Endothelial cell of umbilical vein (primary cell): ENCODE measurements around the gene SYNE1. TPM values are rescaled to one million over a fixed set of nuclear protein-coding genes. Genes with fewer than 3 reads are reported as not detected.

Experiments used
- BruUV-seq: library from RNA; stranded (reverse); fragments of 400-500 nt; replicated peaks from 2 replicates; lab custom pipeline; 2021; lab: Mats Ljungman, UMichigan
- CTCF ChIA-PET: fragments of 300-600, 350-600 bp; sonication (Branson Sonifier 250); formaldehyde crosslinking; loops from one replicate; lab custom pipeline; 2021; ENCODE audit warnings: antibody characterized with exemption, inconsistent platforms; lab: Charles Lee
- POLR2A ChIA-PET: fragments of 300-600, 350-600 bp; sonication (Branson Sonifier 250); formaldehyde crosslinking; loops from one replicate; lab custom pipeline; 2021; ENCODE audit warnings: antibody characterized with exemption, inconsistent platforms; lab: Charles Lee
- DNase-seq: peaks from one replicate; pipeline ENCODE4 v3.0.0-alpha.2; 2011; ENCODE audit warnings: low read depth, low spot score
- FAIRE-seq: peaks from 2 replicates; lab custom pipeline; 2011; peaks lifted over from hg19 to GRCh38; lab: Jason Lieb, UNC
- H2AFZ ChIP-seq: 2 replicates; pipeline ENCODE4 v1.6.0; 2012; ENCODE audit warnings: low read depth, low read length, control low read depth, inconsistent platforms
- H3K27ac ChIP-seq: 2 replicates; pipeline ENCODE4 v1.5.1; 2011; ENCODE audit warnings: low read depth, mild to moderate bottlenecking, control low read depth, low read length, moderate library complexity; ENCODE audit not compliant: insufficient read depth
- H3K27me3 ChIP-seq, 2 experiments: 2 replicates each; pipeline versions ENCODE4 v1.6.0 to v1.6.1; 2011; ENCODE audit warnings: low read length in 2 of 2, mixed read lengths in 1 of 2; ENCODE audit not compliant: control insufficient read depth in 2 of 2, insufficient read depth in 2 of 2
- H3K36me3 ChIP-seq, 2 experiments: 2 replicates in 1 of 2; 3 replicates in 1 of 2; pipeline ENCODE4 v1.5.1; 2011; ENCODE audit warnings: low read length in 2 of 2, mild to moderate bottlenecking in 1 of 2, moderate library complexity in 1 of 2; ENCODE audit not compliant: control insufficient read depth in 2 of 2, insufficient read depth in 2 of 2; ENCODE audit errors: extremely low read depth in 1 of 2
- H3K4me1 ChIP-seq: 3 replicates; pipeline ENCODE4 v1.5.1; 2011; ENCODE audit warnings: mild to moderate bottlenecking, low read length; ENCODE audit not compliant: control insufficient read depth, insufficient read depth; ENCODE audit errors: extremely low read depth
- H3K4me2 ChIP-seq: 2 replicates; pipeline ENCODE4 v1.6.1; 2011; ENCODE audit warnings: low read length, control low read depth, mixed read lengths; ENCODE audit not compliant: insufficient read depth
- H3K4me3 ChIP-seq, 3 experiments: fragments of 200-600 bp in 1 of 3; sonication (generic), shearing (Covaris generic) in 1 of 3; replicated peaks in 1 of 3; 2 replicates each; pipeline ENCODE4 v1.5.1; 2011 to 2016; ENCODE audit warnings: control low read depth in 3 of 3, low read length in 3 of 3, mild to moderate bottlenecking in 2 of 3, inconsistent platforms in 1 of 3, low read depth in 1 of 3, moderate library complexity in 1 of 3; ENCODE audit not compliant: insufficient read depth in 1 of 3
- H3K79me2 ChIP-seq: 2 replicates; pipeline ENCODE4 v1.6.0; 2012; ENCODE audit warnings: low read length, inconsistent platforms; ENCODE audit not compliant: control insufficient read depth, insufficient read depth
- H3K9ac ChIP-seq: replicated peaks from 2 replicates; pipeline ENCODE3; 2011; ENCODE audit warnings: low read length, control low read depth; ENCODE audit not compliant: insufficient read depth; ENCODE audit errors: extremely low read depth
- H3K9me1 ChIP-seq: replicated peaks from 3 replicates; pipeline ENCODE4 v1.6.0; 2011; ENCODE audit warnings: mild to moderate bottlenecking, low read length; ENCODE audit not compliant: control insufficient read depth, insufficient read depth; ENCODE audit errors: extremely low read depth
- H3K9me3 ChIP-seq: replicated peaks from 2 replicates; pipeline ENCODE4 v1.5.1; 2012; ENCODE audit warnings: low read length, inconsistent platforms; ENCODE audit not compliant: control insufficient read depth, insufficient read depth
- H4K20me1 ChIP-seq: replicated peaks from 2 replicates; pipeline ENCODE3; 2011; ENCODE audit warnings: mild to moderate bottlenecking, low read length; ENCODE audit not compliant: control insufficient read depth, insufficient read depth; ENCODE audit errors: extremely low read depth
- CTCF ChIP-seq, 2 donors: IDR thresholded peaks; 1 replicate in 1 of 2; 2 replicates in 1 of 2; pipeline ENCODE4 v1.5.1; 2011; ENCODE audit warnings: low read length in 2 of 2, mild to moderate bottlenecking in 2 of 2, moderate library complexity in 2 of 2, control low read depth in 1 of 2, inconsistent platforms in 1 of 2, low read depth in 1 of 2; ENCODE audit not compliant: insufficient read depth in 1 of 2; ENCODE audit errors: extremely low read depth in 1 of 2
- EZH2 ChIP-seq: IDR thresholded peaks from 2 replicates; pipeline ENCODE4 v1.6.1; 2012; ENCODE audit warnings: borderline replicate concordance, low read depth, mild to moderate bottlenecking, moderate library complexity, low read length, inconsistent platforms; ENCODE audit not compliant: severe bottlenecking
- FOS ChIP-seq: IDR thresholded peaks from 2 replicates; pipeline ENCODE4 v1.6.1; 2011; ENCODE audit warnings: mild to moderate bottlenecking, low read length, moderate library complexity, borderline replicate concordance; ENCODE audit not compliant: insufficient read depth
- GATA2 ChIP-seq: IDR thresholded peaks from 2 replicates; pipeline ENCODE4 v1.7.0; 2011; ENCODE audit warnings: low read depth, mild to moderate bottlenecking, moderate library complexity, mixed read lengths, low read length; ENCODE audit not compliant: insufficient read length, insufficient read depth
- JUN ChIP-seq: IDR thresholded peaks from 2 replicates; pipeline ENCODE4 v1.6.1; 2011; ENCODE audit warnings: borderline replicate concordance, low read depth; ENCODE audit not compliant: insufficient read length, insufficient read depth
- MAX ChIP-seq: IDR thresholded peaks from 2 replicates; pipeline ENCODE4 v1.6.1; 2011; ENCODE audit not compliant: insufficient read depth, insufficient read length
- MYC ChIP-seq: IDR thresholded peaks from one replicate; pipeline ENCODE4 v1.6.1; 2011; ENCODE audit warnings: mild to moderate bottlenecking, low read depth, low read length
- POLR2A ChIP-seq: IDR thresholded peaks from 2 replicates; pipeline ENCODE4 v1.6.1; 2012; ENCODE audit warnings: low read depth, mild to moderate bottlenecking, control low read depth, low read length
- POLR2AphosphoS5 ChIP-seq: IDR thresholded peaks from 2 replicates; pipeline ENCODE4 v1.6.1; 2012; ENCODE audit warnings: low read depth, mild to moderate bottlenecking, control low read depth, low read length, moderate library complexity; ENCODE audit not compliant: insufficient read depth
- dilution Hi-C: fragments of 300-500 bp; cut with MboI; formaldehyde crosslinking; loops from one replicate; pipeline ENCODE4 v1.15.0; 2019; ENCODE audit warnings: low sequenced_read_pairs; ENCODE audit not compliant: extremely low pct_ligation_motif_present
- intact Hi-C: fragments of 100-400 bp; cut with micrococcal nuclease; formaldehyde crosslinking; loops from one replicate; pipeline ENCODE4 v1.10.0; 2022
- polyA plus RNA-seq, 4 experiments: library from polyadenylated mRNA; depleted of rRNA in 3 of 4; stranded (reverse) in 3 of 4; unstranded in 1 of 4; fragments of >200 nt; gene quantifications; 2 replicates each; pipeline versions ENCODE4 v1.2.1 to v1.2.3, GENCODE V29; 2011 to 2012; ENCODE audit warnings: missing spikeins in 1 of 4
- total RNA-seq: library from RNA; stranded (reverse); gene quantifications from 2 replicates; pipeline ENCODE4 v1.2.3, GENCODE V29; 2021

Gene SYNE1
- total and polyA plus RNA-seq, 2 donors (not counting 3 experiments of a cell fraction or from before 2014, with no cell fraction given) = 26.5 to 52.3 TPM

GRCh38 chr6:152184917-152185574, 452.1 kb downstream of the SYNE1 start:
- CTCF ChIA-PET = interaction anchor here (0.7 to 1.5 kb wide), 4 partner anchors 9 to 83 kb away, joined by 3 read pairs; no protein-coding TSS in a partner anchor
- dilution Hi-C loops = no loop called here
- Histone ChIP-seq H3K9me1 (no peaks in the 10 kb centered on the region), H3K36me3 (no peaks in the 10 kb centered on the region), H3K4me2 (no peak overlapping the region), H3K4me3 (no peak overlapping the region), H3K79me2 (no peaks in the 10 kb centered on the region), H3K9ac (no peak overlapping the region), H2AFZ (no peak overlapping the region), H3K4me1 (no peaks in the 10 kb centered on the region), H4K20me1 (no peaks in the 10 kb centered on the region), H3K9me3 (no peaks in the 10 kb centered on the region), H3K27ac (no peak overlapping the region), H3K27me3 (no peaks in the 10 kb centered on the region)
- TF ChIP-seq CTCF (IDR thresholded peaks at IDR 0.05; ENCODE audit: extremely low read depth in 1 of 2, insufficient read depth in 1 of 2, low read depth in 1 of 2, low read length in 2 of 2) (no peak), GATA2 (no peak), EZH2 (no peak), POLR2AphosphoS5 (no peak), POLR2A (no peak), MAX (no peak), FOS (no peak), JUN (no peak), MYC (no peak)
- POLR2A ChIA-PET = no interaction called here
- BruUV-seq = no TSS peak
- FAIRE-seq (no peak), DNase-seq (no peak)
- intact Hi-C loops = no loop called here
